Measurements from ENCODE around the gene CLIP2.
"Not testable (repeated sequence)": the region's sequence is repeated elsewhere in the genome, so short reads cannot be mapped to it uniquely, and the experiment has no call there.

The CLIP2 gene

GRCh38 chr7:74337926-74338325, 48.7 kb downstream of the CLIP2 start:
- no peak overlapping the region for H3K4me3 ChIP-seq (replicated peaks; ENCODE audit: low read depth, low read length)
- DNase-seq (ENCODE audit: low read depth), result no peak
- TF ChIP-seq CTCF (IDR thresholded peaks at IDR 0.05; ENCODE audit: low read length, missing control alignments), result no peak

GRCh38 chr7:74338366-74339108, 49.3 kb downstream of the CLIP2 start:
- TF ChIP-seq CTCF (IDR thresholded peaks at IDR 0.05; ENCODE audit: low read length, missing control alignments), result no peak

GRCh38 chr7:74339648-74340047, 50.4 kb downstream of the CLIP2 start:
- not testable (repeated sequence) for H3K4me3 ChIP-seq (replicated peaks; ENCODE audit: low read depth, low read length); DNase-seq (ENCODE audit: low read depth)

More at GRCh38 chr7:74338366-74339108, 49.3 kb downstream of the CLIP2 start:
- no peak for DNase-seq (ENCODE audit: low read depth)
- no peak overlapping the region for H3K4me3 ChIP-seq (replicated peaks; ENCODE audit: low read depth, low read length)

- DNase-seq (ENCODE audit: low read depth), result peak; percentile 73
- no peak overlapping the region for H3K4me3 ChIP-seq (replicated peaks; ENCODE audit: low read depth, low read length)
- TF ChIP-seq CTCF (IDR thresholded peaks at IDR 0.05; ENCODE audit: low read length, missing control alignments), result no peak
Observed at GRCh38 chr7:74343281-74344131, 54.3 kb downstream of the CLIP2 start.

- no peak for TF ChIP-seq CTCF (IDR thresholded peaks at IDR 0.05; ENCODE audit: low read length, missing control alignments)
- peak; percentile 57 for DNase-seq (ENCODE audit: low read depth)
- no peak overlapping the region for H3K4me3 ChIP-seq (replicated peaks; ENCODE audit: low read depth, low read length)
Observed at GRCh38 chr7:74344132-74344496, 54.9 kb downstream of the CLIP2 start.

- no peak overlapping the region for H3K4me3 ChIP-seq (replicated peaks; ENCODE audit: low read depth, low read length)
- TF ChIP-seq CTCF (IDR thresholded peaks at IDR 0.05; ENCODE audit: low read length, missing control alignments), result no peak
- no peak for DNase-seq (ENCODE audit: low read depth)
Observed at GRCh38 chr7:74344786-74345185, 55.6 kb downstream of the CLIP2 start.

- TF ChIP-seq CTCF (IDR thresholded peaks at IDR 0.05; ENCODE audit: low read length, missing control alignments), result no peak
- no peak overlapping the region for H3K4me3 ChIP-seq (replicated peaks; ENCODE audit: low read depth, low read length)
- no peak for DNase-seq (ENCODE audit: low read depth)
Observed at GRCh38 chr7:74345970-74346369, 56.8 kb downstream of the CLIP2 start.
